ENCODE data around the gene LENG8. TPM values are rescaled to one million over a fixed set of nuclear protein-coding genes. Genes with fewer than 3 reads are reported as not detected.

The LENG8 gene
- total RNA-seq, 1 donor from 2014 or later: 193 TPM

GRCh38 chr19:54429545-54430227 lies 19.3 kb upstream of the LENG8 start:
- H3K36me3 Mint-ChIP-seq (ENCODE audit: low read depth, unreplicated experiment): no peaks in the 10 kb centered on the region
- Histone ChIP-seq H3K36me3 (ENCODE audit: insufficient read depth, low read length) (no peaks in the 10 kb centered on the region), H3K79me2 (ENCODE audit: insufficient read depth, low read length) (no peaks in the 10 kb centered on the region), H3K4me3 (ENCODE audit: insufficient read depth, low read depth, low read length) (no peak overlapping the region), H3K27me3 (ENCODE audit: insufficient read depth, low read length) (no peaks in the 10 kb centered on the region), H3K4me2 (ENCODE audit: low read length) (no peak overlapping the region), H2AFZ (ENCODE audit: low read depth, low read length) (no peak overlapping the region), H3K4me1 (ENCODE audit: insufficient read depth, low read length) (no peaks in the 10 kb centered on the region), H3K9me3 (ENCODE audit: insufficient read depth, low read depth, low read length) (no peaks in the 10 kb centered on the region), H3K27ac (ENCODE audit: low read depth, low read length) (no peak overlapping the region), H4K20me1 (ENCODE audit: insufficient read depth, low read length) (peaks cover 22% of the 10 kb centered on the region), H3K9ac (ENCODE audit: low read length) (no peak overlapping the region)
- no peak for FAIRE-seq
- H3K27me3 Mint-ChIP-seq (ENCODE audit: low read depth, unreplicated experiment): peaks cover 2% of the 10 kb centered on the region
- H3K4me1 Mint-ChIP-seq (ENCODE audit: low read depth, unreplicated experiment): peaks cover 7% of the 10 kb centered on the region
- H3K27ac Mint-ChIP-seq (ENCODE audit: unreplicated experiment): peak overlapping the region; percentile 12
- H3K9me3 Mint-ChIP-seq (ENCODE audit: unreplicated experiment): no peaks in the 10 kb centered on the region
- DNase-seq (ENCODE audit: low read depth): no peak
- TF ChIP-seq, protein P1, sequence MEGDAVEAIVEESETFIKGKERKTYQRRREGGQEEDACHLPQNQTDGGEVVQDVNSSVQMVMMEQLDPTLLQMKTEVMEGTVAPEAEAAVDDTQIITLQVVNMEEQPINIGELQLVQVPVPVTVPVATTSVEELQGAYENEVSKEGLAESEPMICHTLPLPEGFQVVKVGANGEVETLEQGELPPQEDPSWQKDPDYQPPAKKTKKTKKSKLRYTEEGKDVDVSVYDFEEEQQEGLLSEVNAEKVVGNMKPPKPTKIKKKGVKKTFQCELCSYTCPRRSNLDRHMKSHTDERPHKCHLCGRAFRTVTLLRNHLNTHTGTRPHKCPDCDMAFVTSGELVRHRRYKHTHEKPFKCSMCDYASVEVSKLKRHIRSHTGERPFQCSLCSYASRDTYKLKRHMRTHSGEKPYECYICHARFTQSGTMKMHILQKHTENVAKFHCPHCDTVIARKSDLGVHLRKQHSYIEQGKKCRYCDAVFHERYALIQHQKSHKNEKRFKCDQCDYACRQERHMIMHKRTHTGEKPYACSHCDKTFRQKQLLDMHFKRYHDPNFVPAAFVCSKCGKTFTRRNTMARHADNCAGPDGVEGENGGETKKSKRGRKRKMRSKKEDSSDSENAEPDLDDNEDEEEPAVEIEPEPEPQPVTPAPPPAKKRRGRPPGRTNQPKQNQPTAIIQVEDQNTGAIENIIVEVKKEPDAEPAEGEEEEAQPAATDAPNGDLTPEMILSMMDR (IDR thresholded peaks at IDR 0.05; ENCODE audit: insufficient read depth, low read depth, low read length): no peak
- TF ChIP-seq EZH2 (IDR thresholded peaks at IDR 0.05; ENCODE audit: insufficient read depth, low read length): no peak
- H3K4me3 Mint-ChIP-seq (ENCODE audit: unreplicated experiment): no peak overlapping the region

DNA sequence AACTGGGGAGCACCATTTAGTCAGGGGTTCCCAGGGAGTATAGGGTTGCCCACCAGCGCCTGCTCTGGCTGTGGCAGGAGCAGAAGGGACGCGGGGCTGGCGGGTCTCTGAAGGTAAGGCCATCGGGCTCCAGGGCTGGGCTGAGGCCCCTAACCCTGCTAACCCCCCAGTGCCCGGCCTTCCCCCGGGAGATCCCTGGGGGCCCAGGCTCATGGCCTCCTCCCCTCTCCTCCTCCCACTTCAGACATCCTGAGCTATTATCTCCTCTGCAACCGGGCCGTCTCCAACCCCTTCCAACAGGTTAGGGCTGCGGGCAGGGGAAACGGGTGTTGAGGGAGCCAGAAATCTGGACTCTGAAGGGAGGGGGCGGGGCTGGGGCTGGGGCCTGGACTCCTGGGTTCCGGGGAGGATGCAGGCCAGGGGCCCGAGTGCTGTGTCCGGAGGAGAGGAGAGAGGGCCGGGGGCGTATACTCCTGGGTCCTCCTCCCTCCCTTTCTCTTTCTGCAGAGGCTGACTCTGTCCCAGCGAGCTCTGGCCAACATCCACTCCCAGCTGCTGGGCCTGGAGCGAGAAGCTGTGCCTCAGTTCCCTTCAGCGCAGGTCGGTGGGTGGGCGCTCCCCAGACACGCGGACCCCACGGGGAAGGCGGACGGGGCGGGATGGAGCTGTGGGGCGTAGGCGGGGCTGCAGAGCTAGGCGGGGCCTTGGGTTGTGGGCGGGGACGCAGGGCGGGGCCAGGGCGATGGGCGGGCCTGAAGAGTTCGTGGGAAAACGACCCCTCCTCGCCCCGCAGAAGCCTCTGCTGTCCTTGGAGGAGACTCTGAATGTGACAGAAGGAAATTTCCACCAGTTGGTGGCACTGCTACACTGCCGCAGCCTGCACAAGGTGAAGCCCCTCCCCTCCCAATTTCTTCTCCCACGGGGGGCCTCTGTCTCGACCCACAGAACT lies 18.4 kb upstream of the LENG8 start:
- Mint-ChIP-seq H3K36me3 (ENCODE audit: low read depth, unreplicated experiment) (peaks cover 3% of the 10 kb centered on the region), H3K4me3 (ENCODE audit: unreplicated experiment) (no peak overlapping the region), H3K27me3 (ENCODE audit: low read depth, unreplicated experiment) (no peaks in the 10 kb centered on the region), H3K4me1 (ENCODE audit: low read depth, unreplicated experiment) (peaks cover 7% of the 10 kb centered on the region), H3K9me3 (ENCODE audit: unreplicated experiment) (no peaks in the 10 kb centered on the region), H3K27ac (ENCODE audit: unreplicated experiment) (no peak overlapping the region)
- FAIRE-seq (no peak), DNase-seq (ENCODE audit: low read depth) (no peak)
- no peak overlapping the region for H3K9ac ChIP-seq (ENCODE audit: low read length)
- TF ChIP-seq, protein P1 (IDR thresholded peaks at IDR 0.05; ENCODE audit: insufficient read depth, low read depth, low read length): no peak
- TF ChIP-seq EZH2 (IDR thresholded peaks at IDR 0.05; ENCODE audit: insufficient read depth, low read length): no peak
- no peak overlapping the region for H3K27ac ChIP-seq (ENCODE audit: low read depth, low read length)
- no peaks in the 10 kb centered on the region for H3K27me3 ChIP-seq (ENCODE audit: insufficient read depth, low read length)
- peak overlapping the region; percentile 39 for H3K4me2 ChIP-seq (ENCODE audit: low read length)
- H3K36me3 ChIP-seq (ENCODE audit: insufficient read depth, low read length): no peaks in the 10 kb centered on the region
- H2AFZ ChIP-seq (ENCODE audit: low read depth, low read length): no peak overlapping the region
- H3K4me1 ChIP-seq (ENCODE audit: insufficient read depth, low read length): no peaks in the 10 kb centered on the region
- no peak overlapping the region for H3K4me3 ChIP-seq (ENCODE audit: insufficient read depth, low read depth, low read length)
- H4K20me1 ChIP-seq (ENCODE audit: insufficient read depth, low read length): peaks cover 31% of the 10 kb centered on the region
- H3K79me2 ChIP-seq (ENCODE audit: insufficient read depth, low read length): no peaks in the 10 kb centered on the region
- no peaks in the 10 kb centered on the region for H3K9me3 ChIP-seq (ENCODE audit: insufficient read depth, low read depth, low read length)

Data from astrocyte (in vitro differentiated cells and primary cell).